ENCODE results near the gene MRPS10.

MRPS10 gene

DNA sequence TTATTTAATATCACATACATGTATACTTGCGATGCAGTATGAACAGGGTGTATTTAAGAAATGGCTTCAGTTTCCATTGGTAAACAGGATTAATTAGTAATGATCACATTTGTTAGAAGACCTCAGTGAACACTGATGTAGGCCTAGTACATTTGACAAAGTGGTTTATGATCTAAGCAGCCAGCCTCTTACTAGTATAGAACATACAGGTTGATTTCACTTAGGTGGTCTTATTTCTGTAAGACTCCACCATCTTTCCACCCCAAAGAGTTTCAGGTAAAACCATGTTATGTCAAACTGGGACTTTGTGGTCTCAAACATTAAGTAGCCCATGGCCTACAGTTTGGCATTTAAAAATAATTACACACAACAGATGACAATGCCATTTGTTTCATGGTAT is 20.2 kb upstream of the MRPS10 start:
- TF ChIP-seq, protein P1, sequence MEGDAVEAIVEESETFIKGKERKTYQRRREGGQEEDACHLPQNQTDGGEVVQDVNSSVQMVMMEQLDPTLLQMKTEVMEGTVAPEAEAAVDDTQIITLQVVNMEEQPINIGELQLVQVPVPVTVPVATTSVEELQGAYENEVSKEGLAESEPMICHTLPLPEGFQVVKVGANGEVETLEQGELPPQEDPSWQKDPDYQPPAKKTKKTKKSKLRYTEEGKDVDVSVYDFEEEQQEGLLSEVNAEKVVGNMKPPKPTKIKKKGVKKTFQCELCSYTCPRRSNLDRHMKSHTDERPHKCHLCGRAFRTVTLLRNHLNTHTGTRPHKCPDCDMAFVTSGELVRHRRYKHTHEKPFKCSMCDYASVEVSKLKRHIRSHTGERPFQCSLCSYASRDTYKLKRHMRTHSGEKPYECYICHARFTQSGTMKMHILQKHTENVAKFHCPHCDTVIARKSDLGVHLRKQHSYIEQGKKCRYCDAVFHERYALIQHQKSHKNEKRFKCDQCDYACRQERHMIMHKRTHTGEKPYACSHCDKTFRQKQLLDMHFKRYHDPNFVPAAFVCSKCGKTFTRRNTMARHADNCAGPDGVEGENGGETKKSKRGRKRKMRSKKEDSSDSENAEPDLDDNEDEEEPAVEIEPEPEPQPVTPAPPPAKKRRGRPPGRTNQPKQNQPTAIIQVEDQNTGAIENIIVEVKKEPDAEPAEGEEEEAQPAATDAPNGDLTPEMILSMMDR (IDR thresholded peaks at IDR 0.05), result no peak

DNA sequence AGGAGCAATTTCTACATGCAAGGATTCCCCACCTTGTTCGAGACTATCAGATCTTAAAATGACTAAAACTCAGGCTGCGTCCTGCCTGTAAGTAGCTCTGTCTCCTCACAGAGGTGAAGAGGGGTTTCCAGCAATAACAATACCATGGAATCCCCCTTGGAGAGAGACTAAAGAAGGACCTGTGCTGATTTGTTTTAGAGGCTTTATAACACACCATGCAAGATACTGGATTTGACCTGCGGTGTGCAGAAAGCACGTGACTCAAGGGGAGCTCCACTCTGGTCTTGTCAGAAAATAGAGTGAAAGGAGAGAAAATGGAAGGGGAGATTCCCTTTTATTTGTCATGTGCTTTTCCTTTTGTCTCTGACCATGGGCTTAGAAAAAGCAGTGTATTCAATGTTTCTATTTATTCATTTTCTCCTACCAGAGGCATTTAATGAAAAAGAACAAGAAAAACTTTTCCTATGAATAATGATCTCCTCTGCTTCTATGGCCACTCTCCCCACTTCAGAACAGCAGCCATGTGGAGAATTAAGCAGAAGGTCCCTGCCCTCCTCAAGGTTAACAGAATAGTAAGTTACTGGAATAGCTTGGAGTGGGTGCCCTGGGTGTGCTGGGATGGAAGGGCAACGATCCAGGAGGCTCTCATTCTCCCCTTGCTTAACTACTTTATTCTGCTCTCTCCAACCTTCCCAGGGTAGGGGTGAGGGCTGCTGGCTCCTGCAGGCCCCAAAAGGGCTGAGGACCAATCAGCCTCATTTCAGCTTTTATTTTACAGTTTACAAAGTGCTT is 19.2 kb upstream of the MRPS10 start:
- TF ChIP-seq, protein P1 (IDR thresholded peaks at IDR 0.05), result no peak

DNA sequence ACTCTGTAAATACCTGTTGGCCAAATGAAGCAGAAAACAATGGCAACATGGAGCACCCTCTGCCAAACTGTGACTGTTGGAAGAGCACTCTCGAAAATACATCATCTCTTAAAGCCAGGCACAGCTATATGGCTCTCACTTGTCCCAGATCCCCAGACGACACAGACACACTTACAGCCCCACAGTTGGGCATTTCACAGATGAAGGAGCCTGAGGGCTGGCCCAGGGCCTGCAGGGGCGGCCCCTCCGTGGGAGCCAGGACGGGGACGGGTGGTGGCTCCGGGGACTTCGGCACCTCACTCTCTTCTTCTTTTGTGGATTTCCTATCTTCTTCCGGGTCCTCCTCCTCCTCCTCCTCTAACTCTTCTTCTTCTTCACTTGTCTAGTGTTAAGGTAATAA is 18.4 kb upstream of the MRPS10 start:
- TF ChIP-seq, protein P1 (IDR thresholded peaks at IDR 0.05), result no peak

DNA sequence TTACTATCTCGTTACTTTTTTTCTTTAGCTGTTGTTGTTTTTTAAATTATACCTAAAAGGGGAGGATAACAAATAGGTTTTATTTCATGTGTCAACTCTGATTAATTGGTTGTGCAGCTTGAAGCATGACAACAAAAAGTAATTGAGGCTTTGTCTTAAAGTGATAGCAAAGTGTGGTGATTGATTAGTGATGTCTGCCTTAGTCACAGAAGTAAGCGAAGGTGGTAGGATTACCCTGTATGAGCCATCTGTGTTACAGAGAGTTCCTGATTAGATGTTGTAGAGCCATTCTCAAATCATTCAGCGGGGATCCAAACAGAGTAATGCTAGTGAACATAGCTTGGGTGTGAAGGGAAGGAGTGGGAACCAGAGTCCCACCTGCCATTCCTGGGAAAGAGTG is 14.4 kb upstream of the MRPS10 start:
- TF ChIP-seq, protein P1 (IDR thresholded peaks at IDR 0.05), result no peak

DNA sequence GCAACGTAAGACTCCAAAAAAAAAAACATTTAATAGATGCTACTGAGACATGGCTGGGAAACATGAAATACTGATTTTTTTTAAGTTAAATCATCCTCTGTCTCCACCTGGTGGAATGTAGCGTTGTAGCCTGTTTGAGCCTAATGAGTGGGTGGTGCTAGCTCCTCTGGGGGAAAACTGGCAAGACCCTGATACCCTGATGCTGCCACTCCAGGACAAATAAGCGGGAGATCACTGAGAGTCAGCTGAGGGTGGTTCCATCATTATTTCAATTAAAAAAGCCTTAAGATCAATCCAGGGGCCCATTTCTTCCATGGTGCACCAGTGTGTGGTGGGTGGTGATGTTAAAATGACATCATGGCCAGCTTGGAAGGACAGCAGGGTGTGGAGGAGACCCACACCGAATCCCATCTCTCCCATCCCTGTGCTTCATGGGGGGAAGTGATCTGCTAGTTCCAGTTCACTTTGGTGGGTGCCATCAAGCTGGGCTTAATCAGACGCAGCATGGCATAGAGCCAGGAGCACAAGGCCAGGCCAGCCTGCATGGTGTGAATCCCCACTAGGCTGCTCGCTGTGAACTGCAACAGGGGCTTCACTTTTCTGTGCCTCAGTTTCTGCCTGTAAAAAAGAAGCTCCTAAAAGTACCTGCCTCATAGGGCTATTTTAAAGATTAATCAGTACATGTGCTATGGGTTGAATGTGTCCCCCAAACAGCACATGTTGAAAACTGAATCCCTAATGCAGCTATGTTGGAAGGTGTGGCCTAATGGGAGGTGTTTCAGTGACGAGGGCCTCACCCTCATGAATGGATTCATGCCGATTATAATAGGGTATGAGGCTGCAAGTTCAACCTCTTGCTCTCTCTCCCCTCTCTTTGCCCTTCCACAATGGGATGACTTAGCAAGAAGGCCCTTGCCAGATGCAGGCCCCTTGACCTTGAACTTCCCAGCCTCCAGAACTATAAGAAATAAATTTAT is 13.0 kb upstream of the MRPS10 start:
- TF ChIP-seq, protein P1 (IDR thresholded peaks at IDR 0.05), result peak; percentile 33; the same call in 1 of the 2 replicates

DNA sequence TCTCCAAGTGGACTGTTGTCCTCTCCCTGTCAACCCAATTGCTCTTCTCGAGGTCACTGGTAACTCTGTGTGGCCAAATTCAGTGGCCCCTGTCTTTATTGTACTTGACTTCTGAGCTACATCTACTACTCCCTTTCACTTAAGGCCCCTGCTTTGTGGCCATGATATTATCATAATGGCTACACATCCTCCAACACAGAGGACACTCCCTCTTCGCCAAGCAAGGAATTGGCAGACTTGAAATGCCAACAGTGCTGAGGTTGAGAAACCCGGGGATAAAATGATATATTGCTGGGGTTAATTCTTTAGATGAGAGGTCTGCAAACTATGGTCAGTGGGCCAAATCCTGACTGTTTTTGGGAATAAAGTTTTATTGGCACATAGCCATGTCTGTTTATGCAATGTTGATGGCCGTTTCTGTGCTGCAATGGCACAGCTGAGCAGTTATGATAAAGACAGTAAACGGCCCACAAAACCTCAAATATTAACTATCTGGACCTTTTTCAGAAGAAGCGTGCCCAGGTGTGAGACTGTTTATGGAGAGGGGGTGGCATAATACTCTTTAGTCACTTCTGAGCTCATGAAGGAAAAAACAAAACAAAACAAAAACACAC is 12.0 kb upstream of the MRPS10 start:
- TF ChIP-seq, protein P1 (IDR thresholded peaks at IDR 0.05), result no peak

DNA sequence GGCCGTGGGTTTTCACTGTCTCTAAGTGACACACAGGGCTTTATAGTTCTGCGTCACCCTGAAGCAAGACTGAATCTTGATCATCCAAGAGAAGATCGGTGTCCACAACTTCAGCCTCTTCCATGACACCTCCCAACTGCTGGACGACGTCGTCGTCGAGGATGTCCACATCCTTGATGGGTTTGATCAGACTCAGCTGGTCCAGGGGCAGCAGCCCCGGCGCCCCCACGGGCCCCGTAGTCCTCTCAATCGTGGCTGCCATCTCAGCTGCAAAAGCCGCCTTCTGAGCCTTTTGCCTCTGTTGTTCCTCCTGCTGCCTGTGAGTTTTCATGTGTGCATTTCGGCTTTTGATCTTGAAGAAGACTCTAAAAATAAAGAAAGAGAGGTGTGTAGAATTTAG is 10.6 kb upstream of the MRPS10 start:
- TF ChIP-seq, protein P1 (IDR thresholded peaks at IDR 0.05), result no peak

Measured in LNCAP (cell line).